Psoas muscle (tissue), 8 donors: ENCODE data around the gene NUTM2B. TPM values are rescaled to one million over a fixed set of nuclear protein-coding genes. Genes with fewer than 3 reads are reported as not detected.
"Not testable (repeated sequence)": the region's sequence is repeated elsewhere in the genome, so short reads cannot be mapped to it uniquely, and the experiment has no call there.

Source experiments
- ATAC-seq, 4 donors: fragments of 200-7000 bp; cut with Tn5 transposase; one replicate each; pipeline ENCODE4 v1.9.1; 2020; ENCODE audit warnings: moderate library complexity in 3 of 4, mild to moderate bottlenecking in 2 of 4
- DNase-seq, 2 donors: peaks; one replicate each; pipeline ENCODE4 v3.0.0-alpha.2; 2020
- H3K27ac ChIP-seq: fragments of 200-600 bp; one replicate; pipeline ENCODE4 v1.8.0; 2022
- H3K27me3 ChIP-seq, 3 donors: fragments of 200-600 bp in 1 of 3; one replicate each; pipeline versions ENCODE4 v1.6.1 to v1.8.0; 2013 to 2022; ENCODE audit warnings: low read length in 2 of 3, mild to moderate bottlenecking in 2 of 3, moderate library complexity in 1 of 3; ENCODE audit not compliant: insufficient read depth in 3 of 3
- H3K36me3 ChIP-seq, 2 donors: fragments of 200-600 bp in 1 of 2; one replicate each; pipeline versions ENCODE4 v1.6.1 to v1.8.0; 2013 to 2022; ENCODE audit warnings: low read depth in 1 of 2, mild to moderate bottlenecking in 1 of 2, moderate library complexity in 1 of 2; ENCODE audit not compliant: insufficient read depth in 1 of 2
- H3K4me1 ChIP-seq: fragments of 200-600 bp; one replicate; pipeline ENCODE4 v1.8.0; 2022
- H3K4me3 ChIP-seq: fragments of 200-600 bp; one replicate; pipeline ENCODE4 v1.8.0; 2022; ENCODE audit warnings: mild to moderate bottlenecking
- H3K9me3 ChIP-seq: fragments of 200-600 bp; one replicate; pipeline ENCODE4 v1.8.0; 2022
- WGBS, 3 donors: extraction: QIAGEN DNeasy Blood & Tissue Kit; methylation state at CpG; one replicate each; pipeline versions ENCODE4 v1.1.6 to v1.1.7; 2013; 5-methylcytosine and 5-hydroxymethylcytosine counted together
- intact Hi-C, 2 donors: fragments of 100-400 bp; cut with DNase I; formaldehyde crosslinking; loops; one replicate each; pipeline versions ENCODE4 v1.11.0 to v1.14.2; 2022
- polyA plus RNA-seq, 3 donors: library from polyadenylated mRNA; stranded (reverse); fragments of 200-250 nt; gene quantifications; one replicate each; pipeline ENCODE4 v1.2.3, GENCODE V29; 2013
- total RNA-seq, 4 donors: library from RNA; stranded (reverse); fragmentation: NEBNext Ultra II Directional in 2 of 4; extraction: Animal tissue kit (Norgen Biotek cat#: 25700) in 2 of 4; gene quantifications; one replicate each; pipeline versions ENCODE4 v1.2.1 to v1.2.4, GENCODE V29; 2021 to 2023
- donor health status: healthy with polysubstance abuse.
- donor health status: DM: no; HTN: no; CAD: no; lungs with moderate emphysema.
- donor health status: Bipolar disorder and iron deficiency.
- donor health status: healthy.
- donor health status: DM: yes; HTN: yes; CAD: no.
- donor health status: DM: no; HTN: no; CAD: no.
- donor health status: DM: no; HTN: no; CAD: no.
- donor health status: DM: yes; HTN: yes; CAD: no.

Gene NUTM2B
- total and polyA plus RNA-seq, 7 donors: 0.06 to 0.86 (median 0.44) TPM; not detected in 1

DNA sequence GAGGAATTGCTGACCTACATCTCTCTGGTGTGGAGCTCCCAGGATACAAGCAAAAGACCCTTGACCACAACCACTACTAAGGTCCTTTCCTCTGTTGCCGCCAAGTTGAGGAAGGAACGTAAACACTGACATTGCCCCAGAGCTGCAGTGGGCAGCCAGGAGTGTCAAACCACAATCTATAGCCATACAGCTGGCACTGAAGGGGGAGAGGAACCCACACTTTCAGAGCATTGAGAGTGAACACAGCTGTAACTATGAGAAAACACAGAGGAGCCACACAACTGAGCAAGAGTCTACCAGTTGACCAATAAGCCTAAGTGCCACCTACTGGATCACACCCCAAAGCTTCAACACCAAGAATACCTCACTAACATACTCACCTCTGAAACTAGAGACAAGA lies 45.5 kb downstream of the NUTM2B start:
- H3K27me3 ChIP-seq, intact Hi-C loops, DNase-seq, H3K9me3 ChIP-seq, H3K36me3 ChIP-seq, H3K27ac ChIP-seq, H3K4me1 ChIP-seq, ATAC-seq, H3K4me3 ChIP-seq: not testable (repeated sequence)
- WGBS, 3 donors: 63 to 100% methylated on average over 2 of the region's 2 CpGs; no CpG with 5 or more reads in 1 of the 3 donors

DNA sequence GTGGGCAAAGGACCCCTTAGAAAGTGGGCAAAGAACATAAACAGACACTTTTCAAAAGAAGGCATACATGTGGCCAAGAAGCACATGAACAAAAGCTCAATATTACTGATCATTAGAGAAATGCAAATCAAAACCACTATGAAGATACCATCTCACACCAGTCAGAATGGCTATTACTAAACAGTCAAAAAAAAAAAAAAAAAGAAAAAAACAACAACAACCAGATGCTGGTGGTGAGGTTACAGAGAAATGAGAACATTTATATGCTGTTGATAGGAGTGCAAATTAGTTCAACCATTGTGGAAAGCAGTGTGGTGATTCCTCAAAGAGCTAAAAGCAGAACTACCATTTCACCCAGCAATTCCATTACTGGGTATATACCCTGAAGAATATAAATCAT lies 50.6 kb downstream of the NUTM2B start:
- ATAC-seq, DNase-seq, intact Hi-C loops: not testable (repeated sequence)

DNA sequence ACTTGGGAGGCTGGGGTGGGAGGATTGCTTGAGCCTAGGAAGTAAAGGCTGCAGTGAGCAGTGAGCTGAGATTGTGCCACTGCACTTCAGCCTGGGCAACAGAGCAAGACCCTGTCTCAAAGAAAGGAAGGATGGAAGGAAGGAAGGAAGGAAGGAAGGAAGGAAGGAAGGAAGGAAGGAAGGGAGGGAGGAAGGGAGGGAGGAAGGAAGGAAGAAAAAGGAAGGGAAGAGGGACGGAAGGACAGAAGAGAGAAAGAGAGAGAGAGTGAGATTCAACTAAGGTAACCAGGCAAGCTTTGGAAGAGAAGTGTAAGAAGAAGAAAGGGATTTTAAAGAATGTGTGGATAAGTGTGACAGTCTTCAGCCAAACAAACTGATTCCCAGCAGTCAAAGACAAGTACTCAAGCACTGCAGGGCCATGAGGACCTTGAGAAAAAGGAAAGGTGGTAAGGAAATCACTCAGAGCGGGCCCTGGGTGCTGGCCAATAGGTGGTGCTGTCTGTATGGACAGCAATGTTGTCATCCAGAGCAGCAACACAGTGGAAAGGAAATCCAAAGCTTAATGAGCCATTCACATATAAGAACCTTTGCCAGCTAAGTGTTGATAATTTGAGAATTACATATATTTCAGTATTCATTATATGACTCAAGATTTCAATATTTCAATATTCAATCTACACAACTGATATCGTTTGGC lies 55.4 kb downstream of the NUTM2B start:
- H3K9me3 ChIP-seq, H3K36me3 ChIP-seq, DNase-seq, intact Hi-C loops, H3K4me3 ChIP-seq, H3K4me1 ChIP-seq, H3K27ac ChIP-seq, ATAC-seq, H3K27me3 ChIP-seq: not testable (repeated sequence)
- 63 to 97% (median 88%) methylated on average over 2 to 3 of the region's 3 CpGs for WGBS, 3 donors

More for the DNA sequence above, 50.6 kb downstream of the NUTM2B start:
- not testable (repeated sequence) for H3K4me1 ChIP-seq, H3K4me3 ChIP-seq, H3K27ac ChIP-seq, H3K27me3 ChIP-seq, H3K36me3 ChIP-seq, H3K9me3 ChIP-seq

Other genes starting within 250 kb of the NUTM2B start
- gene EIF5AL1, start 190.7 kb upstream of the NUTM2B start, total RNA-seq: under 1 TPM; 0.18 to 0.90 (median 0.34) TPM
- gene EIF5AL1, start 190.7 kb upstream of the NUTM2B start, polyA plus RNA-seq: 1 to 10 TPM in 1 of 3 donors, under 1 TPM in 2; 0.93 to 1.9 (median 0.96) TPM
- 1 to 10 TPM in 1 of 4 donors, under 1 TPM in 3; 0.55 to 1.3 (median 0.69) TPM for gene SFTPA2, start 142.8 kb upstream of the NUTM2B start, total RNA-seq
- under 1 TPM; 0.05 to 0.42 (median 0.25) TPM for gene SFTPA2, start 142.8 kb upstream of the NUTM2B start, polyA plus RNA-seq
- gene SFTPA1, start 92.3 kb upstream of the NUTM2B start, total RNA-seq: 1 to 10 TPM in 1 of 4 donors, under 1 TPM in 2, not detected in 1; 0.54 to 1.1 (median 0.64) TPM
- under 1 TPM in 2 of 3 donors, not detected in 1; 0.39 to 0.44 TPM for gene SFTPA1, start 92.3 kb upstream of the NUTM2B start, polyA plus RNA-seq
- under 1 TPM in 1 of 4 donors, not detected in 3; 0.30 TPM for gene NUTM2E, start 123.5 kb downstream of the NUTM2B start, total RNA-seq
- gene NUTM2E, start 123.5 kb downstream of the NUTM2B start, polyA plus RNA-seq: under 1 TPM; 0.01 to 0.12 (median 0.11) TPM
- gene SFTPD, start 245.9 kb downstream of the NUTM2B start, total RNA-seq: under 1 TPM in 1 of 4 donors, not detected in 3; 0.21 TPM
- gene SFTPD, start 245.9 kb downstream of the NUTM2B start, polyA plus RNA-seq: under 1 TPM in 2 of 3 donors, not detected in 1; 0.03 to 0.07 TPM